ENCODE data around the gene ACTRT2. TPM values are rescaled to one million over a fixed set of nuclear protein-coding genes. Genes with fewer than 3 reads are reported as not detected.

ACTRT2 gene
- polyA plus RNA-seq, 4 donors: not detected

DNA sequence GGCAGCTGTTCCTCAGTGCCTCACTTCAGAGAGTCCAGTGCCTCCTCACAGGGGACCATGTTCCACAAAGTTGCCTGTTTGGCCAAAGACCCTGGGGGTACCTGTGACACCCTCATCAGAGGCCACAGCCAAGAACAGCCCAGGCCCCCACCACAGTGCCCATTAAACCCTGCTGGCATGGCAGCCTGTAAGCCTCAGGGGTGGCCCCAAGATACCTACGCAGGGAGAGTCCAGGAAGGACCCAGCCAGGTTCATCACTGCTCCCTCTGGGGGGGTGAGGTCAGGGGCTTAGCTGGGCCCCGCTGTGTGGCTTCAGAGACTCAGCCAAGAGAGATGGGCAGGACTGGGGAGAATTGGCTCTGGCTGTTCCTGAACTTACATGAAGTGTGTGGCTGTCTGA is 28.6 kb downstream of the ACTRT2 start:
- no peak for DNase-seq (ENCODE audit: low read depth in 4 of 4, low spot score in 3 of 4)

- DNase-seq (ENCODE audit: low read depth in 4 of 4, low spot score in 3 of 4): no peak
These were observed 29.3 kb downstream of the ACTRT2 start for GRCh38 chr1:3050603-3051002.

GRCh38 chr1:3051270-3052268 is 30.3 kb downstream of the ACTRT2 start:
- DNase-seq (ENCODE audit: low read depth in 4 of 4, low spot score in 3 of 4): no peak

DNA sequence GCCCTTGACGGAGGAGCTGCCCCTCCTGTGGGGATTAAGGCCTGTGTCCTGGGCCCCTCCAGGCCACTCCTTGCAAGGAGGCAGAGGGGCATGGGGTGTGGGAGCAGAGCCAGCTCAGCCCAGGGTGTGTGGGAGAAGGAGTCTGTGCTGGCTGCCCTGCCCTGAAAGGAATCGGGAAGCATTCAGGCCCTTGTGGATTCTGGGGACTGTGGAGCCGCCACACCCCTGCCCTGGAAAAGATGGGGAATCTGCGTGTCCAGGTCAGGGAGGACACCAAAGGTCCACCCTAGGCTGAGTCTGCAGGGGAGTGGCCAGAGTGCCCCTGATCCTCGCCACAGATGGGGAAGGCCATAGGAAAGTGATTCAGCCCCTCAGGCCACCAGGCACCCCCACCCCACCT is 31.2 kb downstream of the ACTRT2 start:
- no peak for DNase-seq (ENCODE audit: low read depth in 4 of 4, low spot score in 3 of 4)

DNA sequence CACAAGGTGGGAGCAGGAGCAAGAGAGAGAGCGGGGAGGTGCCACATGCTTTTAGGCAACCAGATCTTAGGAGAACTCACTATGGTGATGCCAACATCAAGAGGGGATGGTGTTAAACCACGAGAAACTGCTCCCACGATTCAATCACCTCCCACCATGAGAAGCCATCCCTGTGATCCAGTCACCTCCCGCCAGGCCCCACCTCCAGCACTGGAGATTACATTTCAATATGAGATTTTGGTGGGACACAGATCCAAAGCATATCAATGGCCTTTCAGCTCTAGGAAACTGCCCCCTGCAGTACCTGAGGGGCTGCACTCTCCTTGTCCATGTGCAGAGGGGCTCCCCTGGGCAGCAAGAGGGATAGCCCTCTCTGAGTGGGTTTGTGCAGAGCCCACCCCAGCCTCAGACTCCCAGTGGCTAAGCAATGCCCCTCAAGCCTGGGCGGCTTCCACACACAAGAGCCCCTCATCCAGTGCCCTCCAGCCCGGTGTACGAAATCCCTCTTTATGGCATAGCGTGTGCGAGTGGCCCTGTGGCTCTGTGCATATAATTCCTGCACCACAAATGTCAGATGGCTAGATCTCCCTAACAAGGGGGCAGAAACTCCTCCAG is 32.2 kb downstream of the ACTRT2 start:
- no peak for DNase-seq (ENCODE audit: low read depth in 4 of 4, low spot score in 3 of 4)

GRCh38 chr1:3053986-3054385 is 32.7 kb downstream of the ACTRT2 start:
- no peak for DNase-seq (ENCODE audit: low read depth in 4 of 4, low spot score in 3 of 4)

GRCh38 chr1:3054474-3054873 is 33.2 kb downstream of the ACTRT2 start:
- DNase-seq (ENCODE audit: low read depth in 4 of 4, low spot score in 3 of 4): no peak

GRCh38 chr1:3055051-3055450 is 33.8 kb downstream of the ACTRT2 start:
- no peak for DNase-seq (ENCODE audit: low read depth in 4 of 4, low spot score in 3 of 4)

- no peak for DNase-seq (ENCODE audit: low read depth in 4 of 4, low spot score in 3 of 4)
These were observed 35.4 kb downstream of the ACTRT2 start for GRCh38 chr1:3056641-3057040.

DNA sequence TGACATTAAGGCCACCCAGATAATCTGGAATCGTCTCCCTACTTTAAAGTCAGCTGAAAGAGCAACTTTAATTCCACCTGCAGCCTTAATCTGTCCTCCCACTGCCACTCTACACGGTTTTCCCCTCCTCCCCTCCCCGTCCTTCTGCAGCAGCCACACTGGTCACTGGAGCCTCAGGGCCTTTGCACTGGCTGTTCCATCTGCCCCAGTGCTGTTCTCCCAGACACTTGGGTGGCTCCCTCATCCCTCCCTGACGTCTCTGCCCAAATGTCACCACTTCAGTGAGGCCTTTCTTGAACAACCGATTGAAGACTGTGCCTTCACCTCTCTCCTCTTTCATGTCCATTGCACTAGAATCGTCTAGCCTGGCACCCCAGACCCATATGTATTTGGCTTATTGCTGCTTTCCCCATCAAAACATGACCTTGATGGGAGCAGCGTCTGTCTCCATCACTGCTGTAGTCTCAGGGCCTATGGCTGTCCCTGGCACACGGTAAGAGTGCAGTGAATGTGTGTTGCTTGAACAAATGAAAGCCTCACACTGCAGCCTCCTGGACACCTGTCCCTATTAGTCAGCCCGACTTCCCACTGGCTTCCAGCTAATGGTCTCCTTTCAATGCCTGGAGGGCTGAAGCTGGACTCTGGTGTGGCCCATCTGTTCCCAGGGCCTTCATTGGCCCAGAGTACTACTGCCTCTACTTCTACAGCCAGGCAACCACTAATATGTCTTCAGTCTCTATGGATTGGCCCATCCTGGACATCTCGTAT is 37.2 kb downstream of the ACTRT2 start:
- DNase-seq (ENCODE audit: low read depth in 4 of 4, low spot score in 3 of 4): no peak

GRCh38 chr1:3060127-3060526 is 38.9 kb downstream of the ACTRT2 start:
- no peak for DNase-seq (ENCODE audit: low read depth in 4 of 4, low spot score in 3 of 4)

DNA sequence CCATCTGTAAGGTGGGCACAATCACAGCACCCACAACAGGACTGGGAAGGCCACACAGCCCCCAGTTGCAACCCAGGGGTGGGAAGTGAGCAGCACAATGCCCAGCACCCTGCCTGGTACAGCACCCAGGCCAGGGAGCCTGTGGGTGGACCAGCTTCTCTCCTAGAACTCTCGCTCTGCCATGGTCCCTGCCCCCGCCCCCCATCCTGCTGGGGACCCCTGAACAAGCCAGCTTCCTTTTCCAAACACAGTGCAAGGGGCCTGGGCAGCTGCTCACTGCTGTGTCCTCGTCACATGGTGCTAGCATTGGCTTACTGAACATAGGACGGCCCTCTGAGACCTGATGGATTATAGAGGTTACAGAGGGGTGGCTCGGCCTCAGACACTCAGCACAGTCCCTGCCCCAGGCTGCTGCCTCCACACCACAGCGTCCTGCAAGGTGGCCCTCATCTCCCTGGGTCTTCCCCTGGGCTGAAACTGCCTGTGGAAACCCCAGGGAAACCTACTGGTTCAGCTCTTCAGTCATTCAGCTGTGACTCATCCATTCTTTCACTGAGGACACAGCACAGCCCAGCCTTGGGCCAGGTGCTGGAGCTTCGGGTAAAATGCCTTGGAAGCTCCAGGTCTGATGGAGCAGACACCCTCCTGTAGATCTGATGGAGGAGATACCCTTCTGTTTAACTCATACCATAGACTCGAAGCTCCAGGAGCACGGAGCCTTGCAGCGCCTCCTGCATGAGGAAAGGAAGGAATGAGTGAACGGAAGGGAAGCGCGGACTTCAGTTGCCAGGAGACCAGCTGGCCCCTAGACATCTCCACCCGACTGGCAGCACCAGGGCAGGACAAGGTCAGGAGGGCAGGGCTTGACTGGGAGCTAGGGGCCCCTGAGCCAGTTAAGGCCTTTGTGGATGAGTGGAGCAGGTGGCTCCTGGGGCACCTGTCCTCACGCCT is 39.6 kb downstream of the ACTRT2 start:
- DNase-seq (ENCODE audit: low read depth in 4 of 4, low spot score in 3 of 4): no peak

DNA sequence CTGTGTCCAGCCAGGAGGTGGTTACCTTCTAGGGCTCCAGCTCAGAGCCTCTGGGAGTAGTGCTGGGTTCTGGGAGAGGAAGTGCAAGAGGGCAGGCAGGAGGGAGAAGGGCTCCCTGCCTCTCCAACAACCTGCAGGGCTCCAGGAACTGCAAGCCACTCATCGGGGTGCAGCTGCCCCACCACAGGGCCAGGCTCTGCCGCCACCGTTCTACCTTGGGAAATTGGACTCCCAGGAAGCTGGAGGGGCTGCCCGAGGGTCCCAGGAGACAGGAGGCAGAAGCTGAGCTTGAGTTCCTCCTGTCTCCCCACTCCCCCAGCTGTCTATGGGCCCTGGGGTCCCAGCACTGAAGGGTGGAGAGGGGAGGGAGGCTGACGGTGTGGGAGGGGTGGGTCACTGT is 40.3 kb downstream of the ACTRT2 start:
- no peak for DNase-seq (ENCODE audit: low read depth in 4 of 4, low spot score in 3 of 4)

- no peak for DNase-seq (ENCODE audit: low read depth in 4 of 4, low spot score in 3 of 4)
These were observed 40.8 kb downstream of the ACTRT2 start for GRCh38 chr1:3061981-3062615.

GRCh38 chr1:3062616-3063378 is 41.5 kb downstream of the ACTRT2 start:
- no peak for DNase-seq (ENCODE audit: low read depth in 4 of 4, low spot score in 3 of 4)

- no peak for DNase-seq (ENCODE audit: low read depth in 4 of 4, low spot score in 3 of 4)
These were observed 42.4 kb downstream of the ACTRT2 start for GRCh38 chr1:3063379-3064295.

- DNase-seq (ENCODE audit: low read depth in 4 of 4, low spot score in 3 of 4): no peak
These were observed 43.1 kb downstream of the ACTRT2 start for GRCh38 chr1:3064296-3064850.

- DNase-seq (ENCODE audit: low read depth in 4 of 4, low spot score in 3 of 4): no peak
These were observed 43.6 kb downstream of the ACTRT2 start for GRCh38 chr1:3064901-3065300.

Measured in right renal pelvis (tissue), 4 donors.